Measurements from ENCODE around the gene PRR18.
A peak's percentile ranks its signal among the peaks of the same experiment; 100 is the strongest.

- TF ChIP-seq CTCF (IDR thresholded peaks at IDR 0.05; ENCODE audit: low read depth, low read length) (no peak), MAX (IDR thresholded peaks at IDR 0.05; ENCODE audit: low read depth, low read length) (peak; percentile 75), POLR2A (IDR thresholded peaks at IDR 0.05; ENCODE audit: extremely low read depth, insufficient read length) (peak; percentile 28)
These were observed 49.3 kb downstream of the PRR18 start for GRCh38 chr6:166258854-166259276.

Measured in NB4 (cell line).